Activated B cell treated with CpG ODN at 0.5 μM for 24 hours (primary cell): ENCODE data around the gene FNBP1. TPM values are rescaled to one million over a fixed set of nuclear protein-coding genes. Genes with fewer than 3 reads are reported as not detected.
"Not testable (repeated sequence)": the region's sequence is repeated elsewhere in the genome, so short reads cannot be mapped to it uniquely, and the experiment has no call there.

Experiments
- ATAC-seq: fragments of 200-7000 bp; cut with Tn5 transposase; one replicate; pipeline ENCODE4 v1.10.0; 2021; ENCODE audit warnings: low read depth, mild to moderate bottlenecking, moderate library complexity
- CTCF ChIA-PET: fragments of 350-600 bp; sonication (Branson Sonifier 250); formaldehyde crosslinking; loops from one replicate; lab custom pipeline; 2021; ENCODE audit warnings: antibody characterized with exemption; lab: Charles Lee
- POLR2A ChIA-PET: fragments of 350-600 bp; sonication (Branson Sonifier 250); formaldehyde crosslinking; loops from one replicate; lab custom pipeline; 2021; ENCODE audit warnings: antibody characterized with exemption; lab: Charles Lee
- DNase-seq: peaks from one replicate; pipeline ENCODE4 v3.0.0; 2022
- H3K27ac Mint-ChIP-seq: one replicate; pipeline ENCODE4 v1.8.0; 2020; ENCODE audit warnings: mixed read lengths
- H3K27me3 Mint-ChIP-seq: one replicate; pipeline ENCODE4 v1.8.0; 2021; ENCODE audit warnings: mixed read lengths
- H3K36me3 Mint-ChIP-seq: one replicate; pipeline ENCODE4 v1.8.0; 2021; ENCODE audit warnings: low read depth, mixed read lengths
- H3K4me1 Mint-ChIP-seq: one replicate; pipeline ENCODE4 v1.8.0; 2021; ENCODE audit warnings: mixed read lengths
- H3K4me3 Mint-ChIP-seq: one replicate; pipeline ENCODE4 v1.8.0; 2020; ENCODE audit warnings: mild to moderate bottlenecking, mixed read lengths
- H3K9me3 Mint-ChIP-seq: one replicate; pipeline ENCODE4 v1.8.0; 2020; ENCODE audit warnings: mixed read lengths
- CTCF ChIP-seq: fragments of 200-600 bp; IDR thresholded peaks from one replicate; pipeline ENCODE4 v1.8.0; 2022; ENCODE audit warnings: antibody characterized with exemption, mild to moderate bottlenecking
- intact Hi-C: fragments of 100-400 bp; cut with micrococcal nuclease; formaldehyde crosslinking; loops from one replicate; pipeline ENCODE4 v1.15.1; 2024
- total RNA-seq: library from RNA; stranded (reverse); gene quantifications from 2 replicates; pipeline ENCODE4 v1.2.3, GENCODE V29; 2022

FNBP1 gene
- total RNA-seq, 1 donor from 2014 or later = 501 TPM

DNA sequence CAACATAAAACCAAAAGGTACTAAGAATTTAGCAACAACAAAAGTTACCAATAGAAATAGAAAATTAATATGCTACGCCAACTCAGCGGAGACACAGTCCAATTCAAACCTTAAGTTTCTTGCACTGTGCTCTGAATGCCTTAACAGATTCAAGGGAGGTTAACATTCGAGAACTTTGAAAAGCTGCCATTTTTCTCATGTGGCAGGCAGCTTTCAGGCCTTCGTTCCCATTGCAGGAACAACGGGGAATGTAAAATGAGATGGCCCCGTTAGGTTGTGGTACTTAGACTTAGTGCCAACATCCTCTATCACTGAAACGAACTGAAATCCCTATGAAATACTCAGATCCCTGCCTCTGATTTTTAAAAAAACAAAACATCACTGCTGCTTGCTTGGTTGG, 22.4 kb downstream of the FNBP1 start:
- intact Hi-C loops = loop anchor here (10.0 kb wide), 1 partner anchor 1704 kb away; no protein-coding TSS in a partner anchor
- Mint-ChIP-seq H3K36me3 (peaks cover 66% of the 10 kb centered on the region), H3K9me3 (no peaks in the 10 kb centered on the region), H3K4me3 (peak overlapping the region; percentile 55), H3K4me1 (peaks cover 93% of the 10 kb centered on the region), H3K27me3 (no peaks in the 10 kb centered on the region), H3K27ac (peak overlapping the region; percentile 98)
- no peak for TF ChIP-seq CTCF
- no peak for ATAC-seq
- CTCF ChIA-PET = interaction anchor here (0.6 to 1.0 kb wide), 2 partner anchors 10 to 16 kb away, joined by 4 read pairs; no protein-coding TSS in a partner anchor
- no peak for DNase-seq
- POLR2A ChIA-PET = interaction anchor here (1.6 to 27.3 kb wide), 4 partner anchors 1 to 33 kb away, joined by 6 to 1209 read pairs (median 944); partner anchors contain the start of genes FNBP1 and GPR107

DNA sequence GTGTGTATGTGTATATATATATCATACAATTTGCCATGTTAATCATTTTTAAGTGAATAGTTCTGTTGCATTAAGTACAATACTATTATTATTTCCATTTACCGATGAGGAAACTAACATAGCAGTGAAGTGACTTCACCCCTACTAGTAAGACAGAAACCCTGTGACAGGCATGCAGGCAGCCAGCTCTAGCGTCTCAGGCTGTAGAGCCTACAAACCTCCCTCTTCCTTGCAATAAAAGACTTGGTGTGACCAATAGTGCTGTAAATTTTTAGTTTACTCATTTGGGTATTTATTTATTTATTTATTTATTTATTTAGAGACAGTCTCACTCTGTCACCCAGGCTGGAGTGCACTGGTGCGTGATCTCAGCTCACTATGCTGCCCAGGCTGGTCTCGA, 24.7 kb downstream of the FNBP1 start:
- ATAC-seq = no peak
- DNase-seq = no peak
- H3K27ac Mint-ChIP-seq = peak overlapping the region; percentile 90
- ChIA-PET POLR2A (interaction anchor here (0.7 to 27.3 kb wide), 8 partner anchors 7 to 111 kb away, joined by 3 to 1209 read pairs (median 6); partner anchors contain the start of genes FNBP1 and GPR107), CTCF (no interaction called here)
- TF ChIP-seq CTCF = no peak
- H3K27me3 Mint-ChIP-seq = no peaks in the 10 kb centered on the region
- intact Hi-C loops = no loop called here
- H3K4me3 Mint-ChIP-seq = peak overlapping the region; percentile 41
- H3K36me3 Mint-ChIP-seq = peaks cover 64% of the 10 kb centered on the region
- peaks cover 85% of the 10 kb centered on the region for H3K4me1 Mint-ChIP-seq
- H3K9me3 Mint-ChIP-seq = no peaks in the 10 kb centered on the region

- Mint-ChIP-seq H3K36me3 (peaks cover 62% of the 10 kb centered on the region), H3K27ac (peak overlapping the region; percentile 90), H3K4me1 (peaks cover 85% of the 10 kb centered on the region), H3K4me3 (peak overlapping the region; percentile 35)
- CTCF ChIA-PET, DNase-seq, H3K27me3 Mint-ChIP-seq, H3K9me3 Mint-ChIP-seq, ATAC-seq, intact Hi-C loops: not testable (repeated sequence)
- POLR2A ChIA-PET = interaction anchor here (0.6 to 27.3 kb wide), 9 partner anchors 10 to 1931 kb away, joined by 3 to 1209 read pairs (median 6); partner anchors contain the start of gene FNBP1
Observed at GRCh38 chr9:130017510-130017909, 25.5 kb downstream of the FNBP1 start.

- no peak for DNase-seq
- intact Hi-C loops = no loop called here
- ChIA-PET CTCF (no interaction called here), POLR2A (interaction anchor here (0.6 to 27.3 kb wide), 9 partner anchors 9 to 1931 kb away, joined by 3 to 1209 read pairs (median 6); partner anchors contain the start of gene FNBP1)
- no peak for TF ChIP-seq CTCF
- ATAC-seq = no peak
- Mint-ChIP-seq H3K27me3 (no peaks in the 10 kb centered on the region), H3K4me3 (peak overlapping the region; percentile 63), H3K4me1 (peaks cover 85% of the 10 kb centered on the region), H3K27ac (peak overlapping the region; percentile 90), H3K9me3 (peaks cover 2% of the 10 kb centered on the region), H3K36me3 (peaks cover 61% of the 10 kb centered on the region)
Observed at GRCh38 chr9:130017076-130017475, 25.9 kb downstream of the FNBP1 start.

- ChIA-PET CTCF (no interaction called here), POLR2A (interaction anchor here (27.3 kb wide), 1 partner anchor 18 kb away, joined by 1209 read pairs; the partner anchor contains the start of gene FNBP1)
- no peak for TF ChIP-seq CTCF
- Mint-ChIP-seq H3K9me3 (peaks cover 2% of the 10 kb centered on the region), H3K4me1 (peaks cover 84% of the 10 kb centered on the region), H3K27ac (peak overlapping the region; percentile 61), H3K4me3 (no peak overlapping the region), H3K36me3 (peaks cover 59% of the 10 kb centered on the region), H3K27me3 (no peaks in the 10 kb centered on the region)
- DNase-seq (no peak), ATAC-seq (no peak)
- intact Hi-C loops = no loop called here
Observed at GRCh38 chr9:130015353-130016019, 27.5 kb downstream of the FNBP1 start.
